ENCODE results near the gene LRP2. TPM values are rescaled to one million over a fixed set of nuclear protein-coding genes. Genes with fewer than 3 reads are reported as not detected.

Gene LRP2
- polyA plus RNA-seq, 1 donor (not counting 4 experiments of a cell fraction or from before 2014, with no cell fraction given): not detected

DNA sequence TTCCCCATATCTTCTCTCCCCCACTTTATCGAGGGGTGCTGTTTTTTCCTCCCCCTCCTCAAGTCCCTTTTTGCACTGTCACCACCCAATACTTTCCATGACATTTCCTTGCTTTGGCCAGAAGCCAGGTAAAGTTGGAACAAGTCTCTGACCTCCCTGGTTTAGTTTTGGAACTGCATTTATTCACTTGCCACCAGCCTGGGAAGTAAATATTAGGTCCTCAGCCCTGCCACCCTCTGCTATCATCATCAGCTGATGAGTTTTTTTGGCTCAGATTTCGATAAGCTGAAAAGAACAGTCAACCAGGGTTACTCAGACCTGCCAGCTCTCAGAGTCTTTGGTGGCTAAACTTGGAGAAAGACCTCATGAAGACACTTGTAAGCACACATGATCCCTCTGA is 246.0 kb downstream of the LRP2 start:
- Histone ChIP-seq H4K20me1 (ENCODE audit: control insufficient read depth, extremely low read depth, insufficient read depth, low read length) (no peaks in the 10 kb centered on the region), H3K4me2 (ENCODE audit: control insufficient read depth, extremely low read depth, insufficient read depth, low read depth, low read length) (no peak overlapping the region), H3K9me3 (ENCODE audit: control insufficient read depth, low read depth, low read length) (no peaks in the 10 kb centered on the region), H3K9me1 (ENCODE audit: control insufficient read depth, extremely low read depth, insufficient read depth, low read length) (no peaks in the 10 kb centered on the region), H2AFZ (ENCODE audit: control insufficient read depth, low read length) (no peak overlapping the region), H3K4me3 (ENCODE audit: control insufficient read depth in 2 of 3, extremely low read depth in 1 of 3, insufficient read depth in 2 of 3, low read depth in 1 of 3, low read length in 3 of 3) (no peak overlapping the region), H3K27me3 (ENCODE audit: control insufficient read depth, extremely low read depth, insufficient read depth, low read length) (peaks cover 3% of the 10 kb centered on the region), H3K36me3 (ENCODE audit: control insufficient read depth in 2 of 2, extremely low read depth in 1 of 2, insufficient read depth in 2 of 2, low read length in 2 of 2) (no peaks in the 10 kb centered on the region), H3K4me1 (ENCODE audit: control insufficient read depth, extremely low read depth, insufficient read depth, low read length) (peaks cover 5% of the 10 kb centered on the region), H3K27ac (ENCODE audit: control insufficient read depth, insufficient read depth, low read length) (no peak overlapping the region), H3K9ac (ENCODE audit: control insufficient read depth, extremely low read depth, insufficient read depth, low read length) (no peak overlapping the region), H3K79me2 (ENCODE audit: control insufficient read depth, insufficient read depth, low read length) (no peaks in the 10 kb centered on the region)
- FAIRE-seq (no peak), DNase-seq (ENCODE audit: low read depth, low spot score) (no peak)
- dilution Hi-C loops (cut with MboI; ENCODE audit: extremely low pct_ligation_motif_present, low sequenced_read_pairs): no loop called here
- TF ChIP-seq EZH2 (IDR thresholded peaks at IDR 0.05; ENCODE audit: low read length): no peak
- TF ChIP-seq, protein P1, sequence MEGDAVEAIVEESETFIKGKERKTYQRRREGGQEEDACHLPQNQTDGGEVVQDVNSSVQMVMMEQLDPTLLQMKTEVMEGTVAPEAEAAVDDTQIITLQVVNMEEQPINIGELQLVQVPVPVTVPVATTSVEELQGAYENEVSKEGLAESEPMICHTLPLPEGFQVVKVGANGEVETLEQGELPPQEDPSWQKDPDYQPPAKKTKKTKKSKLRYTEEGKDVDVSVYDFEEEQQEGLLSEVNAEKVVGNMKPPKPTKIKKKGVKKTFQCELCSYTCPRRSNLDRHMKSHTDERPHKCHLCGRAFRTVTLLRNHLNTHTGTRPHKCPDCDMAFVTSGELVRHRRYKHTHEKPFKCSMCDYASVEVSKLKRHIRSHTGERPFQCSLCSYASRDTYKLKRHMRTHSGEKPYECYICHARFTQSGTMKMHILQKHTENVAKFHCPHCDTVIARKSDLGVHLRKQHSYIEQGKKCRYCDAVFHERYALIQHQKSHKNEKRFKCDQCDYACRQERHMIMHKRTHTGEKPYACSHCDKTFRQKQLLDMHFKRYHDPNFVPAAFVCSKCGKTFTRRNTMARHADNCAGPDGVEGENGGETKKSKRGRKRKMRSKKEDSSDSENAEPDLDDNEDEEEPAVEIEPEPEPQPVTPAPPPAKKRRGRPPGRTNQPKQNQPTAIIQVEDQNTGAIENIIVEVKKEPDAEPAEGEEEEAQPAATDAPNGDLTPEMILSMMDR (optimal IDR thresholded peaks at IDR 0.05 in 1 of 3, IDR thresholded peaks at IDR 0.05 in 1 of 3, conservative IDR thresholded peaks at IDR 0.05 in 1 of 3; ENCODE audit: extremely low read depth in 1 of 3, insufficient read depth in 2 of 3, low read length in 3 of 3): no peak

- Histone ChIP-seq H3K9me3 (ENCODE audit: control insufficient read depth, low read depth, low read length) (no peaks in the 10 kb centered on the region), H3K9me1 (ENCODE audit: control insufficient read depth, extremely low read depth, insufficient read depth, low read length) (no peaks in the 10 kb centered on the region), H3K79me2 (ENCODE audit: control insufficient read depth, insufficient read depth, low read length) (no peaks in the 10 kb centered on the region), H3K4me1 (ENCODE audit: control insufficient read depth, extremely low read depth, insufficient read depth, low read length) (peaks cover 4% of the 10 kb centered on the region), H3K36me3 (ENCODE audit: control insufficient read depth in 2 of 2, extremely low read depth in 1 of 2, insufficient read depth in 2 of 2, low read length in 2 of 2) (no peaks in the 10 kb centered on the region), H3K4me3 (ENCODE audit: control insufficient read depth in 2 of 3, extremely low read depth in 1 of 3, insufficient read depth in 2 of 3, low read depth in 1 of 3, low read length in 3 of 3) (no peak overlapping the region), H3K27ac (ENCODE audit: control insufficient read depth, insufficient read depth, low read length) (no peak overlapping the region), H2AFZ (ENCODE audit: control insufficient read depth, low read length) (no peak overlapping the region), H3K27me3 (ENCODE audit: control insufficient read depth, extremely low read depth, insufficient read depth, low read length) (peaks cover 3% of the 10 kb centered on the region), H3K9ac (ENCODE audit: control insufficient read depth, extremely low read depth, insufficient read depth, low read length) (no peak overlapping the region), H3K4me2 (ENCODE audit: control insufficient read depth, extremely low read depth, insufficient read depth, low read depth, low read length) (no peak overlapping the region), H4K20me1 (ENCODE audit: control insufficient read depth, extremely low read depth, insufficient read depth, low read length) (no peaks in the 10 kb centered on the region)
- DNase-seq (ENCODE audit: low read depth, low spot score) (no peak), FAIRE-seq (no peak)
- dilution Hi-C loops (cut with MboI; ENCODE audit: extremely low pct_ligation_motif_present, low sequenced_read_pairs): no loop called here
- TF ChIP-seq, protein P1 (optimal IDR thresholded peaks at IDR 0.05 in 1 of 3, IDR thresholded peaks at IDR 0.05 in 1 of 3, conservative IDR thresholded peaks at IDR 0.05 in 1 of 3; ENCODE audit: extremely low read depth in 1 of 3, insufficient read depth in 2 of 3, low read length in 3 of 3): no peak
- no peak for TF ChIP-seq EZH2 (IDR thresholded peaks at IDR 0.05; ENCODE audit: low read length)
These were observed 248.3 kb downstream of the LRP2 start for GRCh38 chr2:169114056-169114455.

Measured in keratinocyte (primary cell).